Smooth muscle cell (in vitro differentiated cells): ENCODE results near the gene SLC35A5. TPM values are rescaled to one million over a fixed set of nuclear protein-coding genes. Genes with fewer than 3 reads are reported as not detected.
"Not testable (repeated sequence)": the region's sequence is repeated elsewhere in the genome, so short reads cannot be mapped to it uniquely, and the experiment has no call there.

ENCODE experiments used
- DNase-seq: peaks from one replicate; lab custom pipeline; 2025; ENCODE audit not compliant: unreplicated experiment; lab: John Stamatoyannopoulos, UW
- H2AFZ ChIP-seq: fragments of 200-600 bp; sonication (generic); 2 replicates; pipeline ENCODE4 v1.6.0; 2016; ENCODE audit warnings: antibody characterized with exemption, low read depth, mild to moderate bottlenecking
- H3F3A ChIP-seq: fragments of 200-600 bp; sonication (generic); 2 replicates; pipeline ENCODE4 v1.6.0; 2017; ENCODE audit warnings: antibody characterized with exemption, low read depth
- H3K27ac ChIP-seq: fragments of 200-600 bp; sonication (generic); 2 replicates; pipeline ENCODE4 v1.5.1; 2016; ENCODE audit warnings: low read depth, mild to moderate bottlenecking
- H3K27me3 ChIP-seq: fragments of 200-600 bp; sonication (generic); 2 replicates; pipeline ENCODE4 v1.6.1; 2016; ENCODE audit warnings: low read depth, mild to moderate bottlenecking
- H3K36me3 ChIP-seq: fragments of 200-600 bp; sonication (generic); 2 replicates; pipeline ENCODE4 v1.5.1; 2016; ENCODE audit warnings: low read depth
- H3K4me1 ChIP-seq: fragments of 200-600 bp; sonication (generic); 2 replicates; pipeline ENCODE4 v1.5.1; 2016; ENCODE audit warnings: low read depth
- H3K4me2 ChIP-seq: fragments of 200-600 bp; sonication (generic); 2 replicates; pipeline ENCODE4 v1.6.0; 2016; ENCODE audit warnings: mild to moderate bottlenecking
- H3K4me3 ChIP-seq: fragments of 200-600 bp; sonication (generic); 2 replicates; pipeline ENCODE4 v1.5.1; 2016; ENCODE audit warnings: mild to moderate bottlenecking
- H3K79me2 ChIP-seq: fragments of 200-600 bp; sonication (generic); 2 replicates; pipeline ENCODE4 v1.6.0; 2016; ENCODE audit warnings: low read depth, mild to moderate bottlenecking
- H3K9ac ChIP-seq: fragments of 200-600 bp; sonication (generic); 2 replicates; pipeline ENCODE4 v1.6.0; 2016; ENCODE audit warnings: low read depth
- H3K9me3 ChIP-seq: fragments of 200-600 bp; sonication (generic); replicated peaks from 2 replicates; pipeline ENCODE4 v1.5.1; 2016; ENCODE audit warnings: low read depth
- H4K20me1 ChIP-seq: fragments of 200-600 bp; sonication (generic); 2 replicates; pipeline ENCODE4 v1.6.0; 2016; ENCODE audit warnings: low read depth
- CTCF ChIP-seq: fragments of 200-600 bp; sonication (generic); IDR thresholded peaks from 2 replicates; pipeline ENCODE4 v1.5.1; 2017; ENCODE audit warnings: borderline replicate concordance, mild to moderate bottlenecking, antibody characterized with exemption; ENCODE audit not compliant: insufficient read depth, poor library complexity, severe bottlenecking
- WGBS: methylation state at CpG from one replicate; pipeline ENCODE4 v1.1.7; 2016; ENCODE audit warnings: low lambda C conversion rate; 5-methylcytosine and 5-hydroxymethylcytosine counted together
- polyA plus RNA-seq: library from polyadenylated mRNA; unstranded; fragments of >200 nt; fragmentation: Nextera tagmentation; extraction: Ambion mirVana; gene quantifications from 2 replicates; pipeline ENCODE4 v1.2.1, GENCODE V29; 2016
- total RNA-seq: library from RNA; depleted of rRNA; stranded (reverse); fragments of >200 nt; gene quantifications from 2 replicates; pipeline ENCODE4 v1.2.3, GENCODE V29; 2014

The SLC35A5 gene
- total RNA-seq (28.0 and 29.1 TPM in 2 replicates), polyA plus RNA-seq (18.1 and 18.8 TPM in 2 replicates)

- under 1% methylated on average over 56 of the region's 58 CpGs for WGBS
- Histone ChIP-seq H3K4me1 (peaks cover 25% of the 10 kb centered on the region), H4K20me1 (no peaks in the 10 kb centered on the region), H3K4me2 (peak within 1 kb of the TSS; percentile 95), H3K9ac (peak within 1 kb of the TSS; percentile 88), H3F3A (no peaks in the 10 kb centered on the region), H3K27me3 (no peaks in the 10 kb centered on the region), H3K27ac (peak within 1 kb of the TSS; percentile 94), H3K79me2 (peaks cover 44% of the 10 kb centered on the region), H3K36me3 (no peaks in the 10 kb centered on the region), H2AFZ (peak within 1 kb of the TSS; percentile 88), H3K4me3 (peak within 1 kb of the TSS; percentile 78), H3K9me3 (no peaks in the 10 kb centered on the region)
- DNase-seq: peak; percentile 98
- TF ChIP-seq CTCF: no peak
Observed at GRCh38 chr3:112561734-112562529, at the start of gene SLC35A5, which contains the start of gene ATG3. Gene SLC35A5 (plus strand): TSS chr3:112562045. CDS start chr3:112563404, 1,359 bp downstream. Gene ATG3 (minus strand): TSS chr3:112561962. CDS start chr3:112561528, 434 bp downstream.

GRCh38 chr3:112512320-112512719 lies 49.5 kb upstream of the SLC35A5 start:
- H3K27ac ChIP-seq: no peak overlapping the region
- no peak overlapping the region for H3K4me3 ChIP-seq
- H3F3A ChIP-seq: no peaks in the 10 kb centered on the region
- H3K27me3 ChIP-seq: no peaks in the 10 kb centered on the region
- H2AFZ ChIP-seq: no peak overlapping the region
- H3K79me2 ChIP-seq: no peaks in the 10 kb centered on the region
- TF ChIP-seq CTCF: no peak
- H3K36me3 ChIP-seq: no peaks in the 10 kb centered on the region
- no peak overlapping the region for H3K4me2 ChIP-seq
- no peak for DNase-seq
- no peaks in the 10 kb centered on the region for H4K20me1 ChIP-seq
- peaks cover 6% of the 10 kb centered on the region for H3K9me3 ChIP-seq
- no peaks in the 10 kb centered on the region for H3K4me1 ChIP-seq
- H3K9ac ChIP-seq: no peak overlapping the region

GRCh38 chr3:112514527-112515128 lies 47.2 kb upstream of the SLC35A5 start:
- Histone ChIP-seq H3K9me3 (peaks cover 6% of the 10 kb centered on the region), H2AFZ (no peak overlapping the region), H3K9ac (no peak overlapping the region), H3K4me1 (no peaks in the 10 kb centered on the region), H3F3A (no peaks in the 10 kb centered on the region), H3K79me2 (no peaks in the 10 kb centered on the region), H3K27me3 (no peaks in the 10 kb centered on the region), H3K4me2 (no peak overlapping the region), H3K4me3 (no peak overlapping the region), H3K27ac (no peak overlapping the region), H4K20me1 (no peaks in the 10 kb centered on the region), H3K36me3 (no peaks in the 10 kb centered on the region)
- WGBS: 80% methylated on average over 2 of the region's 2 CpGs
- DNase-seq: no peak
- TF ChIP-seq CTCF: no peak

- not testable (repeated sequence) for H4K20me1 ChIP-seq, H3K4me1 ChIP-seq, H3K4me3 ChIP-seq, H3K4me2 ChIP-seq, H2AFZ ChIP-seq, H3K79me2 ChIP-seq, H3K27me3 ChIP-seq, H3K9me3 ChIP-seq, H3K27ac ChIP-seq, H3F3A ChIP-seq, H3K36me3 ChIP-seq, H3K9ac ChIP-seq, DNase-seq
- 62% methylated on average over 3 of the region's 3 CpGs for WGBS
Observed at GRCh38 chr3:112518970-112519369, 42.9 kb upstream of the SLC35A5 start.
